GM18909 (cell line): ENCODE measurements around the gene CHIA.
"Not testable (repeated sequence)": the region's sequence is repeated elsewhere in the genome, so short reads cannot be mapped to it uniquely, and the experiment has no call there.

Experiments used
- ATAC-seq: cut with Tn5 transposase; IDR thresholded peaks from one replicate; pipeline ENCODE4 v1.9.1; 2021; ENCODE audit warnings: mild to moderate bottlenecking; ENCODE audit not compliant: unreplicated experiment, poor library complexity

CHIA gene

DNA sequence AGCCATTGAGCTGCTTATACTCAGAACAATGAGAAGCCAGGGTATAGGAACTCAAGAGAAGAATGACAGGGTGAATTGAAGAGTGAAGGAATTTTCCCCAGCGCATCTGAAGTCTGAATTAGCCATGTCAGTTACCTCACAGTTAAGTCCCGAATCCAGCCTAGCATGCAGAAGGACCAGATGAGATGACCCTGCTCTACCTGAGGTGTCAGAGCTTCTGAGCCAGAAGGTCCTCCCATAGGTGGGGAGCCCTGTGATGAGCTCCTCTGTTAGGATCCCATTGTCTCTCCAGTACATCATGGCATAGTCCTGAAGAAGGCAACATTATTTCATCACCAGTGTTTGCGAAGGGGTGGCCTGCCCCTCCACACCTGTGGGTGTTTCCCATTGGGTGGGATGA, 68.7 kb downstream of the CHIA start:
- no peak for ATAC-seq

DNA sequence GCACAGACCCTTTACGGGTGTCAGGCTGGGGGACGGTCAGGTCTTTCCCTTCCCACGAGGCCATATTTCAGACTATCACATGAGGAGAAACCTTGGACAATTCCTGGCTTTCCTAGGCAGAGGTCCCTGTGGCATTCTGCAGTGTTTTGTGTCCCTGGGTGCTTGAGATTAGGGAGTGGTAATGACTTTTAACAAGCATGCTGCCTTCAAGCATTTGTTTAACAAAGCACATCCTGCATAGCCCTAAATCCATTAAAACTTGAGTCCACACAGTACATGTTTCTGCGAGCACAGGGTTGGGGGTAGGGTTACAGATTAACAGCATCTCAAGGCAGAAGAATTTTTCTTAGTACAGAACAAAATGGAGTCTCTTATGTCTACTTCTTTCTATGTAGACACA, 69.6 kb downstream of the CHIA start:
- not testable (repeated sequence) for ATAC-seq

DNA sequence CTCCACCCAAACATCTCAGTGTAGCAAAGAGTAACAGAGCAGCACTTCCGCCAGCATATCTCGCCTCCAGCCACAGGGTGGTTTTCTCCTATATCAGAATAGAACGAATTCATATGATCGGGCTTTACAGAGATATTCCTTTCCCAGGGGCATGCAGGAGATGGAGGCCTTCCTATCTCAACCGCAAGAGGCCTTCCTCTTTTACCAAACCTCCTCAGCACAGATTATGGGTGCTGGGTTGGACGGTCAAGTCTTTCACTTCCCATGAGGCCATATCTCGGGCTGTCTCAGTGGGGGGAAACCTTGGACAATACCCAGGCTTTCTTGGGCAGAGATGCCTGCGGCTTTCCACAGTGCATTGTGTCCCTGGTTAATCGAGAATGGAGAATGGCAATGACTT, 71.1 kb downstream of the CHIA start:
- no peak for ATAC-seq

DNA sequence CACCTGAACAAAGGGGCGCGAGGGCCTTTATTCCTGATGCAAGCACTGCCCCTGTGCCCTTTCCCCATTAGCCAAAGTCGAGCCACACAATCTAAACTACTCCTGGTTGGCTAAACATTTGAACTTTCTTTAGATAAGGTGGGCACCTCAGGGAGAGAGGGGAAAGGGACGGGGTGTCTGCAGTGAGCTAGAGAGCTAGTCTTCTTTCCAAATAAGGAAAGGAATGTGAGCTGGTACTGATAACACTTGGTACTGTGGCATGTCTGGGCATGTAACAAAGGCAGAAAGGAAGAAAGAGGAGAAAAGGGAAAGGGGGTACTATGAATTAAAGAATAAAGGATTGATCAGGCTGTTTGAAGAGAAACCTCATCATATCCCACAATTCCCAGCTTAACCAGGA, 74.0 kb downstream of the CHIA start:
- no peak for ATAC-seq

DNA sequence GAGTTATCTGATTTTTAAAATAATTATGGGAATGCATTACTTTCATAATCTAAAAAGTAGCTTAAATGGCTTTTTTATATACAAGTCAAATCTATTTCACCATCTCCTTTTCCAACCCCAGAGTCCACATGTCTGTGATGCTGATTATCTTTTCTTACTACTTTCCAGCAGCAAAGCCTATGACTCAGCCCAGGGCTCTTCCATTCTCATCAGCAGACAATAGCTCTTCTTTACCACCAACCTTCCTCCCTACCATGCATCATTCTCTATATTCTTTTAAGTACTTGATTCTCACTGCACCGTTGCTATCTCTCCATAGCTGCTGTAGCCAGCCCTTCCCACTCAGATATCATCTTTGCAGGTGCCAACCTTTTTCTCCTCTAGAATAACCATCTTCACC, 75.6 kb downstream of the CHIA start:
- no peak for ATAC-seq

DNA sequence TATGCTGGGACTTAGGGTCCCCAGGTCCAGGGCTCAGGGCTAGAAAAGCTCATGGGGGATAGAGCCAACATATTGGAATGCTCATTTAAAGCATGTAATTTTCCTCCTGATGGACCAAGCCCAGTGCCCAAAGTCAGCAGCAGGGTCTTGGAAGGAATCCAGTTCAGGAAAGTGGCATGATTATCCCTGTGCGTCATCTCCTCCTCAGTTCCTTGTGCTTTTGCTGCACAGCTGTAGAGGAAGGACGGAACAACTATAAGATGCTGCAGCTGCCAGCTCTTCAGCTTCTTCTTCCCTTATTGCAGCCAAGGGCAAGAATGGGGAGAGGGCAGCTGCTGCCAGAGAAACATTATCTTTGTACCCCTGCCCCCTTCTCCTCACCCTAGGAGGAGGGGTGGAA, 78.5 kb downstream of the CHIA start:
- ATAC-seq: no peak

DNA sequence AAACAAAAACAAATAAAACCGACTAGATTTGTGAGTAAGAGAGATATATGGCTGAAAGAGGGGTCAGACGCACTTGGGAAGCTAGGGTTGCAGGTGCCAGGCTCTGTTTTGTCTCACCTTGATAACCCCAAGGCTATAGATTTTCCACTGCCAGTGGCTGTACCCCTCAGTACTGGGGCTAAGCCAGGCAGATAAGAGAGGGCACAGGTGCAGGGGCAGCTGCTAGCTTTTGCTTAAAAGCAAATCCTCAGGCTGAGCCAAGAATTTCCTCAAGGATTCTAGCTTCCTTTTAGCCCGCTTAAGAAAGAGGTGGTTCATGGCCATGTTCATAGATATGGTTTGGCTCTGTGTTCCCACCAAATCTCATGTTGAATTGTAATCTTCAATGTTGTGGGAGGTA, 79.0 kb downstream of the CHIA start:
- ATAC-seq: no peak
